Renal pelvis (tissue), 4 donors: ENCODE results near the gene ZIC1. TPM values are rescaled to one million over a fixed set of nuclear protein-coding genes. Genes with fewer than 3 reads are reported as not detected.

ENCODE experiments used
- DNase-seq: peaks from one replicate; pipeline ENCODE4 v3.0.0-alpha.2; 2013
- polyA plus RNA-seq, 3 donors: library from polyadenylated mRNA; unstranded; fragments of 120-200 nt; gene quantifications; one replicate each; pipeline ENCODE4 v1.2.1, GENCODE V29; 2013; ENCODE audit not compliant: insufficient read length in 3 of 3

The ZIC1 gene
- polyA plus RNA-seq, 3 donors, result 0.13 to 0.40 TPM; not detected in 1

- no peak for DNase-seq
Measured at GRCh38 chr3:147420353-147421183, 11.4 kb downstream of the ZIC1 start.

DNA sequence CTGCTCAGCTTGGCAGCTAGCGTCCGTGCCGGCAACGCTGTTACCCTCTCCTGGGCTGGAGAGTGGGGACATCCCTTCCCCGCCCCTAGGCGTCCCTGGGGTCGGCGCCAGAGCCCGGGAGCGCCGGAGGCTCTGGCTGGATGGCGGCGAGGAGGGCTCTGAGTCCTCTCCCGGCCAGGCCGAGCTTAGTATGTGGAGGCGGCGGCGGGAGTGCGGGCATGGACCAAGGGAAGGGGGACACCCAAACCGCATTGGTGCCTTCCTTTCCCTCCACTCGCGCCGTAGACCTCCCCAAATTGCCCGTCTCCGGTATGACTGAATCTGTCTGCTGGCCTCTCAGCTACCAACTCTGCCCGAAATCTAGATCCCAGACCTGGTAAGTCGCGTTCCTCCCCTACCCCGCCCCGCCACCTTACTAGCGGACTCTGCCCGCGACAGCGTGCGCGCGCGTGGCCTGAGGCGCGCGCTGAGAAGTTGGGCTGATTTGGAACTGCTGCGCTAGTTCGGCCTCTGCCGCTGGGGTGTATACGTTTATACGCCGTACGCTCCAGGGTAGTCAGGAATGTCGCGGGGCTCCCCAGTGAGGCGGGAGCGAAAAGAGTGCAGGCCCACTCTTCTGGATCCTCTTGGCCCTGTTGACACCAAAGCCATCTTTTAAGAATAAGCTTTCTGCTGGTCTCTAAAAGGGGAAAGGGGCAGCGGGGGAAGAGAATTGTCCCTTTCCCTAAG, 12.2 kb downstream of the ZIC1 start:
- DNase-seq, result no peak

GRCh38 chr3:147422196-147422595, 13.0 kb downstream of the ZIC1 start:
- no peak for DNase-seq

DNA sequence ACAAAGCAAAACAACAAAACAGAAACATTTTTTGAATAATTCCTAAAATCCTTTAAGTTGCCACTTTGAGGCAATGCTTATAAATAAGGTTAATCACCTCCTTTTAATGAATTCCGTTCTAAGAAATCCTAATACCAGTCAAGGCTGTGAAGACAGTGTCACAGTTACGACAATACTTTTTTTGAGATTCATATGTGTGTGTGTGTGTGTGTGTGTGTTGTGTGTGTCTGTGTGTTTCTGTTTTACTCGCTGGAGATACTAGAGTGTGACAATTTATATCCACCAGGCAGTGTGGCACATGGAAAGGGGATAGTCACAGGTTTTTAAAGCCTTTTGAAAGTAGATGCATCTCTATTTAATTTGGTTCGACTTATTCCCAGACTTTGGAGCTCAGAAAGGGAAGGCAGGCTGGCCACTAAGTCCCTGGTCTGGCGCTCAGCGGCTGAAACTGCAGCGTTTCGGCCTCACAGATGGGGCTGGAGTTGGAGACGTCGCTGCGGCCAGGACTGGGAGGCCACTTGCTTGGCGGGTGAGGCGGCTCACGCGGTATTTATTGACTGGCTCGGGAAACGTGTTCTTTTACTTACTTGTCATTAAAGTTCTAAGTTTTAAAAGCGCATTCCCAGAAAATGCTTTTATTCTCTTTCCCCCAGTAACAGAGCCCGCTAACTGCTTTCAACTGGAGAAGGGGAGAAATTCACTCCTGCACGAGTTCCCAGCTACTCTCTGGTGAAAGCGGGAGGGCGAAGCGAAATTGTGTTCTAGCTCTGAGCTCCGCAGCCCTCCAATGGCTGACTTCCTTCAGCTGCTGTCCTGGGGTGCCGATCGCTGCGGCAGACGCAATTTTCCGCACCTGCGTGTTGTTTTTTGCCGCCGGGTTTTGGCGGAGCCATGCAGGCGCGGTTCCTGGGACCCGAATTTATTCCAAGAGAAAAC, 13.7 kb downstream of the ZIC1 start:
- no peak for DNase-seq

- DNase-seq, result no peak
Measured at GRCh38 chr3:147423537-147423797, 14.3 kb downstream of the ZIC1 start.

DNA sequence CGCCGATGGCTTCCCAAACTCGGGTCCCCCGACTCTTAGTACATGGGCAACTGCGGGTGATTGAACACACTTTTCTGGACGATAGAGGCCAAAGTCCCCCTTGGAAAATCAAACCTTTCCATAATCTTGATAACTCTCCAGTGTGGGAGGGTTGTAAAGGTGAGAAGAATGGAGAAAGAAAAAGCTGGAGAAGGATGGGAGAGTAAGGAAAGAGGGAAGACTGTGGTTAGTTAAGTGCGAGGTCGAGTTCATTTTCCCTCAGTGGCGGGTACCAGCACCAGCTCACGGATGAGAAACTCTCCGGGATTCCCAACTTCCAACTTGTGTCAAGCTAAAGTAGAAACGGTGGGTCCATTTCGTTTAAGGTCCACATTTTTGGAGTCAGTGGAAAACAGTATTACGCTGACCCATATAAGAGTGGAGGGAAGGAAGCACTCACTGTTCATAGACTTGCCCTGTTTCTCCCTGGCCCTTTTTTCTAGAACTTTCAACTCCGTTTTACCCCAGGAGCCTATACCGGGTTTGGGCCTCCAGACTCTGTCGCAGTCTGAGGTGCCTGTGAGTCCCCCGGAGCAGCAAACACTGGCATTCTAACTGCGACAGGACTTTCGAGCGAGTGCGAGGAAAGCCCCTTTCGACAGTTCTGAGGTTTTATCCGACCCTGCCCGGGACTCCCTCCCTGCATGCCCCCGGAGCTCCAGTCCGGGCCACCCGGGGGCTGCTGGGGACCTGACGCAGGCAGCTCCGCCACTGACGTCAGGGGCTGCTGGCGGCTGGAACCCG, 14.8 kb downstream of the ZIC1 start:
- no peak for DNase-seq

- DNase-seq, result no peak
Measured at GRCh38 chr3:147424581-147425387, 15.6 kb downstream of the ZIC1 start.

GRCh38 chr3:147425388-147425850, 16.3 kb downstream of the ZIC1 start:
- no peak for DNase-seq

GRCh38 chr3:147426931-147427330, 17.8 kb downstream of the ZIC1 start:
- DNase-seq, result no peak

- DNase-seq, result no peak
Measured at GRCh38 chr3:147427746-147428145, 18.6 kb downstream of the ZIC1 start.

GRCh38 chr3:147428326-147428725, 19.2 kb downstream of the ZIC1 start:
- no peak for DNase-seq

- DNase-seq, result no peak
Measured at GRCh38 chr3:147428754-147429153, 19.6 kb downstream of the ZIC1 start.

DNA sequence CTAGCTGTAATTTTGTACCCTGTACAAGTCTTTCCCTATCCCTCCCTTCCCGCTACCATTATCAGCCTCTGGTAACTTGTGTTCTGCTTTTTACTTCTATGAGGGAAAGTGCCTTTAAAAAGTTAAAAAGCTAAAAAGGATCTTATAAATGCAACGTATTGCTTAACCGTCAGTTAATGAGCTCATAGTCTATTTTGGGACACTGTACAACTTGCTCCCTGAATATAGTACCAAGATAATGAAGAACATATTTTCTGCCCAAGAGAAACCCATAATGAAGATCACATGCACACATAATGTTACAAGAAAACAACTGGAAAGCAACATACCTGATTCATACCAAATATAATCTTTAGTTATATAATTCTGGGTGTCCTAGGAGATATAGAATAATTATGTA, 22.6 kb downstream of the ZIC1 start:
- DNase-seq, result no peak

- no peak for DNase-seq
Measured at GRCh38 chr3:147447224-147447623, 38.1 kb downstream of the ZIC1 start.

DNA sequence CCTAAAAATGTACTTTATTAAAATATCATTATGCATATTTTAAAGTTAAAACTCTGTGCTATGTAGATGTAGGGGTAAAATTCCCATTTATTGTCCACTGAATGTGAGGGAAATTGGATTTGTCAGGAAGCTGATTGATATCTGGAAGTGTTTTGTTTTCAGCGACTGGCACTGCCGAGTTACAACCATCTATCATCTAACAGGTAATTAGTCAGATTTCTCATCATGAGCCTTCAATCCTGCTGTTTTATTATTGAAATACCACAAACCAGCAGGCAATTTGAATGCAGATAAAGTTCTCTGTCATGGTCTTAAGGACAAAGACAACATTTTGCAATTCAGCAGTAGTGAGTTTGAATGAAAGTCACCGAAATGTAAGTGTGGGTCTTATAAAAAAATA, 40.5 kb downstream of the ZIC1 start:
- DNase-seq, result no peak

DNA sequence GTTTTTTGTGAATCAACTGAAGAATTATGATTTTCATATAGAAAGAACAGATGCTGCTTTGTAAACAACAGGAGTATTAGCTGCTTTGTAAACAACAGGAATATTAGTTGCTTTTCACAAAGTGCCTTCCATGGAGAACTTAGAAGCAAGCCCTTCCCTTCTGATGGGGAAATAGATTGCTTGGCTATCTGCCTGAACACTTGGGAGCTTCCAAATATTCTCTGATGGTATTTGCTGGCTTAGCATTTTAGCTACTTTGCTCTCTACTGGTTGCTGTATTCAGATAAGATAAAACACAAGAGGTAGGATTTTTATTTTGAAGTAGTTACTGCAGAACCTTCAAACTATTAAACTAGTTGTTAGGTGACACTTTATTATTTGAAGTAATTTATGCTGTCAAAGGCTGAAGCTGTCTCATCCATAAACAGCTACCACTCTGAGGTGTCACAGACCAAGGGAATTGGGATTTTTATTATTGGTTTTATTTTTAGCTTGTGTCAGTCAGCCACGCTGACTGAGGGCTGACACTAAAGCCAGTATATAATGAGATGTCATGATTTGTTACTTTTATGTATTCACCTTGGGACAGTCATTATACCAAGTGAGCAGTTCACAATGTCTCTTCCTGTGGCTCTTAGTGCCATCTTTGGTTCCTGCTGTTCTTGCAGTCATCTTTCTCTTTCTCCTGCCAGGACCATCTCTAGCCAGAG, 50.0 kb downstream of the ZIC1 start:
- DNase-seq, result no peak

- no peak for DNase-seq
Measured at GRCh38 chr3:147462856-147463255, 53.7 kb downstream of the ZIC1 start.
